Midbrain (tissue), 1 donor: Measurements from ENCODE around the gene PRKD1.
"Not testable (repeated sequence)": the region's sequence is repeated elsewhere in the genome, so short reads cannot be mapped to it uniquely, and the experiment has no call there.

Experiments
- DNase-seq: peaks from one replicate; lab custom pipeline; 2025; lab: John Stamatoyannopoulos, UW

PRKD1 gene

DNA sequence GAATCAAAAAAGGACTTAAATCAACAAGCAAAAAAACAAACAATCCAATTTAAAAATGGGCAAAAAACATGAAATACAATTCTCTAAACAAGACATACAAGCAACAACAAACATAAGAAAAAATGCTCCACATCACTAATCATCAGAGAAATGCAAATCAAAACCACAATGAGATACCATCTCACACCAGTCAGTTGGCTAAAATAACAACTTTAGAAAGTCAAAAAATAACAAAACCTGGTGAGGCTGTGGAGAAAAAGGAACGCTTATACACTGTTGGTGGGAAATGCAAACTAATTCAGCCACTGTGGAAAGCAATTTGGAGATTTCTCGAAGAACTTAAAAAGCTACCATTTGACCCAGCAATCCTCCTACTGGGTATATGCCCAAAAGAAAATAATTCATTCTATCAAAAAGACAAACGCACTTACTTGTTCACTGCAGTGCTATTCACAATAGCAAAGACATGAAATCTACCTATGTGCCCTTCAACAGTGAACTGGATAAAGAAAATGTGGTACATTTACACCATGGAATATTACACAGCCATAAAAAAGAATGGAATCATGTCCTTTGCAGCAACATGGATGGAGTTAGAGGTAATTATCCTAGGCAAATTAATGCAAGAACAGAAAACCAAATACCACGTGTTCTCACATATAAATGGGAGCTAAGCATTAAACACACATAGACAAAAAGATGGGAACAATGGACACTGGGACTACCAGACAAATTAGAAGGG, 26.9 kb downstream of the PRKD1 start:
- DNase-seq = no peak

DNA sequence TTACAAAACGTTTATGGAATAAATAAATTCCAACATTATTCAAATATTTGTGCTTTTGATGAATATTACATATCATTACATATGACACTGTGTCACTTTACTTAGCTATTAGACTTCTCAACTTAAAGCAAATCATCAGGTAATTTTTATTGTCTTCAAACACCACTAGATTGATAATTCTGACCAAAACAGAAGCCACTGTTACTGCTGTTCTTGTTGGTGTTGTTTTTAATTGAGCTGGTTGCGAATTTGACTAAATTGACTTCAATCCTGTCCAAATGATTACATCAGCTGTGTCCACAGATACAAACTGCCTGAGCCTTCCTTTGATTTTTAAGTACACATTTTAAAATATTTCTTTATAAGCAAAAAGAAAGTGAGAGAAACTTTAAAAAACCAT, 29.2 kb downstream of the PRKD1 start:
- DNase-seq = no peak

DNA sequence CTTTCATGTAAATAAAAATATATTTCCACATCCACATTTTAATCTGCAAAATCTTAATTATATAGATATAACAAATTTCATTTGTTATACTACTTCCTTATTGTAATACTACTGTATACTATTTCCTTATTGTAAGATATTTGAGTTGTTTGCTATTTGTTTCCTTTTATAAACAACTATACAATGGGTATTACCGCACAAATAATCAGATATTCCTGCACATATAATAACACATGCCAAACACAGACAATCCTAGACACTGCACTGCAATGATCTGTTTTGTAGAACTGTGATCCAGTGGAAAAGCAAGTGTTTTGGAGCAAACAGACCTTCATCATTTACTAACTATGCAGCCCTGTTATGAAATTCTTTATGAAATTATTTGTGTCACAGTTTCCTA, 30.5 kb downstream of the PRKD1 start:
- no peak for DNase-seq

DNA sequence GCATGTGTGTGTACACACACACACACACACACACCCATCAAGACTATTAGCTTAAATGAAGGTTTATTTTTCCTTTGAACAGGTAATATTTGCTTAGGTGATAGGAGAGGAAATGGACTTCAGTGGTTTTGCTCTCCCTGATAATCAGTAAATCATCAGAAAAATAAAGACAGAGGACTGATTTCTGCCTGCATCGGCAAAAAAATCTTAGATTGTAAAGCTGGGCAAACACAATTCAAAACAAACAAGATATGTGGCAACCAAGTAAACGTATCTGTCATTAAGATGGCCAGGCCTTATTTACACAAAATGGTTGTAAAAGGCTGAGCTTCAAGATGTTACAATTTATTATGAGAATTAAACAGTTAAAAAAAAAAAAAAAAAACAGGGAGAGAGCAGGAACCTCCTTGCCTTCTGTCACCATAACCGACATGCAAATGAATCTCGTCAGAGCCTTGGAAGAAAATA, 31.3 kb downstream of the PRKD1 start:
- DNase-seq = no peak

DNA sequence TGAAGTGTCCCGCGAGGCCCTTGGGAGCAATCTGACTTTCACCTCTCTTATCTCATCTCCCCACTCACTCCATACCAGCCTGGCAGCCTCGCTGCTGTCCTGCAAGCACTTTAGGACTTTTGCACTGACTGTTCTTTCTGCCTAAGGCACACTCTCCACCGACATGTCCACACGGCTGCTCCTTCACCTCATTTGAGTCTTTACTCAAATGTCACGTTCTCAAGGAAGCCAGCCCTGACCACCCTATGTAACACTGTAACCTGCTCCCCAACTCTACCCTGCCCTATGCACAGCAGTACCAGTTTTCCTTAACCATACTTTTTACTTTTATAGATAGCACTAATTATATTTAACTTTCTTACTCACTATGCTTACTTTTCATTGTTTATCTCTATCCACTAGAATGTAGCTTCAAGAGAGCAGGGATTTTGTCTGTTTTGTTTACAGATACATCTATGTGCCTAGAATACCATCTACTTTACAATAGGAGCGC, 32.0 kb downstream of the PRKD1 start:
- no peak for DNase-seq

DNA sequence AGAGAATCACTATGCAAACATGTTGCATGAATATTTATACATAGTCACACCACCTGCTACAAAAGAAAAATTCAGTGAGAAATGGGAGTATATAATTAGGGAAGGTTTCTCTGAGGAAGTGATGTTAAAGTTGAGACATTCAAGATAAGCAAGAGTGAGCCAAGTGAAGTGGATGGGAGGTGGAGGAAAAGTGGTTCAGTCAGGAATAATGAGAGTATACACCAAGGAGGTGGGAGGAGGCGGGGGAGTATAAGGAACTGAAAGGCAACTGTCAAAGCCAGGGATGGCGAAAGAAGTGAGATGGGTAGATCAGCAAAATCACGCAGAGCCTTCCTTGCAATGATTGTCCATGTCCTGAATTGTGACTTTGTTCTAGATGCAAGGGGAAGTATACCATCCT, 33.7 kb downstream of the PRKD1 start:
- DNase-seq = no peak

DNA sequence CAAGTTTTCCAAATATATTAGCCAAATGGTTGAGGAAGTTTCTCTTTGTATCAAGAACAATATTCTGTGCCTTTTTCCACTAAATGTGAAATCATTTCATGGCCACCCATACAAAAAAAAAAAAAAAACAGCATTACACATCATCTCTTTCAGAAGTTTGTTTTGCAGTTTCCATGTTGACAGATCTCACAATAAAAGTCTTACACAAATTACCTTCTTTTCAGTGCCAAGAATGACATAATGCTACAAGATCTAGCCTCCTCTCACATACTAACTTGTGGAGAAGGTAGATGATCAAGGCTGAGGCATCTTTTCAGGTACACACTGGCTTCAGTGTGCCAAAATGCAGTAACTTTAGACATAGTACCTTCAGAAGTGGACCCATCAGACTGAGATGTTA, 35.3 kb downstream of the PRKD1 start:
- no peak for DNase-seq

DNA sequence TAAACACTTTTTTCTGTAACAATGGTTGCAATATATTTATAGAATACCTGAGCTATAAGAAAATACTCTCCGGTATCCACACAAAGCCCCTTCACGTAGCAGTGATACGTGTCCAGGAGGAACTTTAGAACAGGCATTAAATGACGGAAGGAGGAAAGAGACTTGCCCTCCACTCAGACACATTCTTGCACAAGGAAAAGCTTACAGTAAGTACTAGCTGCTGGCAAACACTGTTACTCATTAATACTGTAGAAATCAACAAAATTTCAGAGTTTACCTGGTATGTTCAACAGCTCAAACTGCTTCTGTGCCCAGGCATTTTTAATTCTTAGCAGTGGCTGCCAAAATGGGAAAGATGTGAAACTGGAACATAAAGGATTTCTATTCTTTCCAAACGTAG, 41.7 kb downstream of the PRKD1 start:
- DNase-seq = no peak

DNA sequence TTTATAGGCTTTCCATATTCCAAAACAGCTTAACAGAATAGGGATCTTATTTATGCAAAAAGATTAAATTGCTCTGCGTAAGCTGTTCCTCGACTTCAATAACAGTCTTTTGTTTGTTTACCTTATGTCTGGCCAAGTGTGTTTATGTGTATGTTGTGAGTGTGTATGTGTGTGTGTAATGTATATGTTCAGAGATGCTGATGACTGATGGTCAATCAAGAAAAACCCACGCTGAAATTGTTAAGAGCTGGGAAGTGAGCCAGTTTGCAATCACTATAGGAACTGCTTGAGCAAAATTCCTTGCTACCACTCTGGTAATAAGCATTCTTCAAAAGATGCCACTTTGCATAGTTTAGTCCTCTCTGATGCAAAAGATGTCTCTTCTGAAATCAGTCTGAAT, 59.6 kb downstream of the PRKD1 start:
- no peak for DNase-seq

DNA sequence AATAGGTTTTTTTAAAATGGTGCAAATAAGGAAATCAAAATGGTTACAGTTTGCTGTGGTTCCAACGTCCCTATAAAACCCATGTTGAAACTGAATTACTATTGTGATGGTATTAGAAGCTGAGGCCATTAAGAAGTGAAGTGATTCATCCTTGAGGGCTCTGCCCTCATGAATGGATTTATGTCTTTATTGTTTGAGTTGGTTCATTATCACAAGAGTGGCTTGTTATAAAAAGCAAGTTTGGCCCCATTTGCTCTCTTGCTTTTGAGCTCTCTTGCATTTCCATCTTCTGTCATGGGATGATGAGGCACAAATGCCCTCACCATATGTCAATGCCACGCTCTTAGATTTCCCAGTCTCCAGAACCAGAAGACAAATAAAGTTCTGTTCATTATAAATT, 62.3 kb downstream of the PRKD1 start:
- DNase-seq = no peak

DNA sequence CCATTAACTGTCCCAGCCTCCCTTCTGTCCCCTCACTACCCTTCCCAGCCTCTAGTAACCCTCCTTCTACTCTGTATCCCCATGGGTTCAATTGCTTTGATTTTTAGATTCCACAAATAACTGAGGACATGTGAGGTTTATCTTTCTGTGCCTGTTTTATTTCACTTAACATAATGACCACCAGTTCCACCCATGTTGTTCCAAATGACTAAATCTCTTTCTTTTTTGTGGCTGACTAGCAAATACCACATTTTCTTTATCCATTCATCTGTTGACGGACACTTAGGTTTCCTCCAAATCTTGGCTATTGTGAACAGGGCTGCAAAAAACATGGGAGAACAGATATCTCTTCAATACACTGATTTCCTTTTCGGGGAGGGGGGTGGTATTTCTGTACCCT, 65.7 kb downstream of the PRKD1 start:
- no peak for DNase-seq

DNA sequence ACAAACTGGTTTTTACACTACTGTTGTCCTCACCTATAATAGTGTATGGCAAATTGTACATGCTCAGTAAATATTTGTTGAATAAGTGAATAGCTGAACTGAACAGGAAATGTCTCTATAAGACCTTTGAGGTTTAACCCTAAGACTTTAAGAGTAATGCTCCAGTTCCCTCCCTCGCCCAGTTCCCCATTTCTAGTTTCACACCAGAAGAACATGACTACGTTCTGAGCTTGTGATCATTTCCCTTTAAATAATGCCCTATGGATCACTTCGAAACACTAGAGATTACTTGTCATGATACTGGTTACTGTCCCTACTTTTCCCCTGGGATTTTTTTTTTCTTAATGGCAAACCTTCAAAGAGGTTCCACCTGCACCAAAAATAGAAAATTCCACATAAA, 69.3 kb downstream of the PRKD1 start:
- DNase-seq = no peak

DNA sequence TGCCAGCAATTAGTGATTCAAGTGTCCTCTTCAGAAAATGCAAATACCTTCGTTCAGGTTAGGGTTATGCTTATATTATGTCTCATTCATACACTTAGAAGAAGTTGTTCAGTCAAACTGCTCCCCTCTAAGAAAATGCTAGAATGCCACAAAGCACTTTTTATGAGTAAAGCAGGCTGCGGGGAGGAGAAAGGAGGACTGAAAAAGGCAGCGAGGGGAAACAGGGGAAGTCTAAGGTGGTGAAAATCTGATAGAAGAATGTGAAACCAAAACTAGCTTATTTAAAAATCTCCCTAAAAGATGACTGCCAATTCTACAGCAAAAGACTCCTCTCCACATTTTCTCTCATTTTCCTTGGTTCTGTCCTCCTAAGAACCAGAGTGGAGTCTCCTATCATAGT, 70.1 kb downstream of the PRKD1 start:
- DNase-seq = no peak

DNA sequence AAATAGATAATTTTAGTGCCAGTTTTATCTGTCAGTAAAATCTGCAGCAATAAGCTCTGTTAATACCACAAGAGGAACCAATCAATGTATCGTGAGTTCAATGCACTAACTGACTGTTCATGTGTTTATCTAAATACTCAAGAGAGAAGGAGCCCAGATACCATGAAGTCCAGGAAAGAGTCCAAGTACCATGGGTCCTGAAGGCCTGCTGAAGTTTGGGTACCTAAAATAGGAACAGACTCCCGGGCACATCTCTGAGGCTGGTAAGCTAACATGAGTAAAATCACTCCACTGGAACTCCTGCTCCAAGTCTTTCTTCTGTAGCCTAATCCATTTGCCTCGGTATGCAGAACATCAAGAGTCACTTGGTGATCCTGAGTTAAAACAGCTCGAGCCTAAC, 71.1 kb downstream of the PRKD1 start:
- no peak for DNase-seq

DNA sequence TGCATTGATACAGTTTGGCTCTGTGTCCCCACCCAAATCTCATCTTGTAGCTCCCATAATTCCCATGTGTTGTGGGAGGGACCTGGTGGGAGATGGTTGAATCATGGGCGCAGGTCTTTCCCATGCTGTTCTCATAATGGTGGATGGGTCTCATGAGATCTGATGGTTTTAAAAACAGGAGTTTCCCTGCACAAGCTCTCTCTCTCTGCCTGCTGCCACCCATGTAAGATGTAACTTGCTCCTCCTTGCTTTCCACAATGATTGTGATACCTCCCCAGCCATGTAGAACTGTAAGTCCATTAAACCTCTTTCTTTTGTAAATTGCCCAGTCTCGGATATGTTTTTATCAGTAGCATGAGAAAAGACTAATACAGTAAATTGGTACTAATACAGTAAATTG, 74.0 kb downstream of the PRKD1 start:
- DNase-seq = not testable (repeated sequence)

DNA sequence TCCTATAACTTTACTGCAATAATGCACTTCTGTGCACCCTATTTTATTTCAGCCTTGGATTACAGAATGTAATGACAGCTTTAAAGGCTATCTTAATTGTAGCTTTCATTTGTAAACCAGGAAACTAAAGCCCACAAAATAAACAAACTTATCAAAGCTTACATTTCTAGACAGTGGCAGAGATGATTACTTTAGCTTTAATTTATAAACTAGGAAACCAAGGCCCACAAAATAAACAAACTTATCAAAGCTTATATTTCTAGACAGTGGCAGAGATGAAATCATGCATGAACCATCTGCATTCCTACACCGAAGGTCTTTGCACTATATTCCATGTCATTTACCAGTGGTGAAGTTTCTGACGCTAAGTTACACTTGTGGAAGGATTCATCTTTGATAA, 74.4 kb downstream of the PRKD1 start:
- no peak for DNase-seq

DNA sequence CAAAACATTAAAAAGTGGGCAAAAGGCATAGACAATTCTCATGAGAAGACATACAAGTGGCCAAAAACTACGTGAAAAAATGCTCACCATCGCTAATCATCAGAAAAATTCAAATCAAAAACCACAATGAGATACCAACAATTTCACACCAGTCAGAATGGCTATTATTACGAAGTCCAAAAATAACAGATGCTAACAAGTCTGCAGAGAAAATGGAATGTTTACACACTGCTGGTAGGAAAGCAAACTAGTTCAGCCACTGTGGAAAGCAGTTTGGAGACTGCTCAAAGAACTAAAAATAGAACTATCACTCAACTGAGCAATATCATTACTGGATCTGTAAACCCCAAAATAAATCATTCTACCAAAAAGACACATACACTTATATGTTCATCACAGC, 76.2 kb downstream of the PRKD1 start:
- no peak for DNase-seq

DNA sequence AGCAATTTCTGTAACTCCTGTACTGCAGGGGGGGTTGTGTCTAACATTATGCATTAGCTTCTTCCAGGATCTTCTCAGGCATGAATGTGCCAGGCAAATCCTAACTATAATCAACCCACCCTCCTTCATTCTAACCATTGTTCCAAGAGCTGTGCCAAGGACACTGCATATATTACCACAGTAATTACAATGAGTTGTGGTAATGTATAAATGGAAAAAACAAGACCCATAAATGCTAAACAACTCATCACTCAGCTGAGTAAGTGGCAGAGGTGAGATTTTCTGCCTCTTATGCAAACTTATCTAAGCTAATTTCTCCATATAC, 80.6 kb downstream of the PRKD1 start:
- DNase-seq = no peak

DNA sequence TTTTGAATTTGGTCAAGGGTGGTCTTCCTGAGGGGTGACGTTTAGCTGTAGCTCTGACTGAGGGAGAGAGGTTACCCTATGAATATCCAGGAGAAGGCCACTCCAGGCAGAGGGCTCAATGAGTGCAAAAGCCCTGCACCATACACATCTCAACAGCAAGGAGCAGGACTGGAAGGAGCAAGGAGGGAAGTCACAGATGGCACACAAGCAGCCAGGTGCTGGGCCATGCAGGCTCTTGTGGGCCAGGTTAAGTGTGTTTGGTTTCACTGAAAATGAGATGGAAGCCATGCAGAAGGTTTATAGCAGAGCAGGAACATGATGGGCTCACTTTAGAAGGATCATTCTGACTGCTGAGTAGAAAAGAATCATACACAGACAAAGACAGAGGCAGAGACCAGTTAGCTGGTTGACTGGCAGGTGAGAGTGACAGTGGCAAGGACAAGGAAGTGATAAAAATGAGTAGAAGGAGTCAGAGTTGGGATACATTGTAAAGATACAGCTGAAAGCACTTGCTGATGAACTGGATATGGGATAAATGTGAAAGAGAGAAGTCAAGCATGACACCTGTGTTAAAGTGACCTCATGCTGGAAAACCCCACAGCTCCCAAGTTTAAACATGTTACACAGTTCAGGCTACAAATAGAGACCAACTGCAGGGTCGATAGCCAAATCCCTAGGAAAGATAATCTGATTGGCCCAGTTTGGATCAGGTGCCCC, 81.2 kb downstream of the PRKD1 start:
- DNase-seq = no peak

DNA sequence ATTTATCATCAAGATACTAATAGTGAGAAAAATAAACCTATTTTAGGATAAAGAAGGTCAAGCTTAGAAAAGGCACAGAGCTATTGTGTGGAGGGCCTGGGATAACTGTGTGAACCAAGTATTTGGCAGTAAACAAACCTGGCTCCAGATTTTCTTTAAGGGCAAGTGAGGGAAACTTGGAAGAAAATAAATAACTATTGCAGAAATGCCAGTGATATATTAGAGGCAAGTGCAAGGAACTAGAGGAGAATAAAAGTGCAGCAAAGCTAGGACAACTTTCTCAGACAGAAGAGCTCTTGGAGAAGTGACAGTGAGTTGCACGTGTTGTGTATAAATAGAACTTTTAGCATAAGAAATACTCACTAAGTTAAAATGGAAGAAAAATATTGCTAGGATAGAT, 83.7 kb downstream of the PRKD1 start:
- DNase-seq = no peak

DNA sequence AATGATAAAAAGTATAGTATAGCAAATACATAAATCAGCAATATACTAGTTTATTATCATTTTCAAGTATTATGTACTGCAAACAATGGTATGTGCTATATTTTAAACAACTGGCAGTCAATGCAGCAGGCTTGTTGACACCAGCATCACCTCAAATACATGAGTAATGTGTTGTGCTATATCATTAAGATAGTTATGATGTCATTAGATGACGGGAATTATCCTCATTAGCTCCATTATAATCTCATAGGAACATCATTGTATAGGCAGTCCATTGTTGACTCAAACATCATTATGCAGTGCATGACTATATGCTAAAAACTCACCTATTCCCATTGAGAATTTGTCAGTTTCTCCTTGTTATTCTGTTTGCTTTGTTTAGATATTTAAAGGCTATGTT, 85.4 kb downstream of the PRKD1 start:
- DNase-seq = no peak

DNA sequence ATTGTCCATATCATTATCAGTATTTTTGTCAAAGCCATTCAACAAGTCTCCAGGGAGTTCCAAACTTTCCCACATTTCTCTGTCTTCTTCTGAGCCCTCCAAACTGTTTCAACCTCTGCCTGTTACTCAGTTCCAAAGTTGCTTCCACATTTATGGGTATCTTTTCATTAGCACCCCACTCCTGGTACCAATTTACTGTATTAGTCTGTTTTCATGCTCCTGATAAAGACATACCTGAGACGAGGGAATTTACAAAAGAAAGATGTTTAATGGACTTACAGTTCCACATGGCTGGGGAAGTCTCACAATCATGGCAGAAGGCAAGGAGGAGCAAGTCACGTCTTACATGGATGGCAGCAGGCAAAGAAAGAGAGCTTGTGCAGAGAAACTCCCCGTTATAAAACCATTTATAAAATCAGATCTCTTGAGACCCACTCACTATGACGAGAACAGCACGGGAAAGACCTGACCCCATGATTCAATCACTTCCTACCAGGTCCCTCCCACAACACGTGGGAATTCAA, 87.2 kb downstream of the PRKD1 start:
- not testable (repeated sequence) for DNase-seq

DNA sequence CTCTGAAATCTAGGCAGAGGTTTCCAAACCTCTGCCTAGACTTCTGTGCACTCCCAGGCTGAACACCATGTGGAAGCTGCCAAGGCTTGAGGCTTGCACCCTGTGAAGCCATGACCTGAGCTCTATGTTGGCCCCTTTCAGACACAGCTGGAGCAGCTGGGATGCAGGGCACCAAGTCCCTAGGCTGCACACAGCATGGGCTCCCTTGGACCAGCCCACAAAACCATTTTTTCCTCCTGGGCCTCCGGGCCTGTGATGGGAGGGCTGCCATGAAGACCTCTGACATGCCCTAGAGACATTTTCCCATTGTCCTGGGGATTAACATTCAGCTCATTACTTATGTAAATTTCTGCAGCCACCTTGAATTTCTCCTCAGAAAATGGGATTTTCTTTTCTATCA, 88.0 kb downstream of the PRKD1 start:
- DNase-seq = not testable (repeated sequence)

DNA sequence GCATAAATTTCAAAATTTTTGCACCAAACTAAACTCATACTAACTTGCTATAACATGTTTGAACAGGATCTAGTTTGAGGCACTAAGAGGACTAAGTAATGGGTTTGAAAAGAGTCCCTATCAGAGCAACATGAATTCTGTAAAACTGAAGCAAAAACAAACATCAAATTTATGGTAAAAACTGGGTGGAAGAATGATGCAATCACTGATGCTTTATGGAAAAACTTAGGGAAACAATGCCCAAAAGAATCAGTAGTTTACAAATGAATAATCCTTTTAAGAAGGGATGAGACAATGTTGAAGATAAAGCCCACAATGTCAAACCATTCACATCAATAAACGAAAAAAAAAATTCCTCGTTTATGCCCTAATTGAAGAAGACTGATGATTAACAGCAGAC, 88.9 kb downstream of the PRKD1 start:
- DNase-seq = no peak
